Measurements from ENCODE around the gene GID4.

DNA sequence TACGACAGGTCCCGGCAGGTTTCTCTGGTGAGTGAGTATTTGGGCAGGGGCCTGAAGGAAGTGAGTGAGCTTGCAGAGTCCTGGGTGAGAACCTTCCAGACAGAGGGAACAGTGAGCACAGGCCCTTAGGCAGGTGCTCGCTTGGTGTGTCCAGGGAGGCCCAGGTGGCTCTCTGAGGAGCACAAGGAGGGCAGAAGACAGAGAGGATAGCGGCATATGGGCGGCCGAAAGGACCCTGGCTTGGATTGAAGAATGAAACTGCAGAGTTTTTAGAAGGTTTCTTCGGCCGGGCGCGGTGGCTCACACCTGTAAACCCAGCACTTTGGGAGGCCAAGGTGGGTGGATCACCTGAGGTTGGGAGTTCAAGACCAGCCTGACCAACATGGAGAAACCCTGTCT, 55.2 kb downstream of the GID4 start:
- no peak for TF ChIP-seq ARNT (IDR thresholded peaks at IDR 0.05)
- no peak for TF ChIP-seq SP1 (IDR thresholded peaks at IDR 0.05)
- TF ChIP-seq FOXK2 (IDR thresholded peaks at IDR 0.05) = no peak
- TF ChIP-seq, protein P1, sequence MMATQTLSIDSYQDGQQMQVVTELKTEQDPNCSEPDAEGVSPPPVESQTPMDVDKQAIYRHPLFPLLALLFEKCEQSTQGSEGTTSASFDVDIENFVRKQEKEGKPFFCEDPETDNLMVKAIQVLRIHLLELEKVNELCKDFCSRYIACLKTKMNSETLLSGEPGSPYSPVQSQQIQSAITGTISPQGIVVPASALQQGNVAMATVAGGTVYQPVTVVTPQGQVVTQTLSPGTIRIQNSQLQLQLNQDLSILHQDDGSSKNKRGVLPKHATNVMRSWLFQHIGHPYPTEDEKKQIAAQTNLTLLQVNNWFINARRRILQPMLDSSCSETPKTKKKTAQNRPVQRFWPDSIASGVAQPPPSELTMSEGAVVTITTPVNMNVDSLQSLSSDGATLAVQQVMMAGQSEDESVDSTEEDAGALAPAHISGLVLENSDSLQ (IDR thresholded peaks at IDR 0.05) = no peak; the same call in 1 of the 2 replicates
- no peak for TF ChIP-seq L3MBTL2 (conservative IDR thresholded peaks at IDR 0.05)
- TF ChIP-seq CTBP1 (IDR thresholded peaks at IDR 0.05; ENCODE audit: borderline replicate concordance) = no peak

All from HEK293T (cell line).